ENCODE data around the gene ELN.
"Not testable (repeated sequence)": the region's sequence is repeated elsewhere in the genome, so short reads cannot be mapped to it uniquely, and the experiment has no call there.

The ELN gene

DNA sequence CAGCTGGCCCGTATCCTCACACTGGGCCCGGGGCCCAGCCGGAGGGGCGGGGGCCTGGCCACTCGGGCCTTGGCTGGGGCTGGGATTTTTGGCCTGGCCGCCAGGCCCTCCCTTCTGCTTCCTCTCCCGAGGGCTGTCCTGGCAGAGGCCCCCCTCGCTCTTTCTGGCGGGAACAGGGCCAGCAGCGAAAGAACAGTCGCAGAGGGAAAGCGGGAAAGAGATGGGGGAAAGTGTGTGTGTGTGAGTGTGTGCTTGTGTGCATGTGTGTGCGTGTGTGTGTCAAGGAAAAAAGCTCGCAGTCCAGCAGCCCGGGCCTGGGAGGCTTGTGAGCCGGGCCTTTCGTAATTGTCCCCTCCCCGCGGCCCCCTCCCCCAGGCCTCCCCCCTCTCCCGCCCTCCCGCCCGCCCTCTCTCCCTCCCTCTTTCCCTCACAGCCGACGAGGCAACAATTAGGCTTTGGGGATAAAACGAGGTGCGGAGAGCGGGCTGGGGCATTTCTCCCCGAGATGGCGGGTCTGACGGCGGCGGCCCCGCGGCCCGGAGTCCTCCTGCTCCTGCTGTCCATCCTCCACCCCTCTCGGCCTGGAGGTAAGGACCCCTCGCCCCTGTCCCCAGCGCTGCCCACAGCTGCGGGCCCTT, at the start of gene ELN:
TSS of gene ELN (plus strand) at position 491 of the 638 bp plus-strand sequence. CDS start at position 506, 15 bp downstream.
- no peak for DNase-seq (ENCODE audit: low spot score)

DNA sequence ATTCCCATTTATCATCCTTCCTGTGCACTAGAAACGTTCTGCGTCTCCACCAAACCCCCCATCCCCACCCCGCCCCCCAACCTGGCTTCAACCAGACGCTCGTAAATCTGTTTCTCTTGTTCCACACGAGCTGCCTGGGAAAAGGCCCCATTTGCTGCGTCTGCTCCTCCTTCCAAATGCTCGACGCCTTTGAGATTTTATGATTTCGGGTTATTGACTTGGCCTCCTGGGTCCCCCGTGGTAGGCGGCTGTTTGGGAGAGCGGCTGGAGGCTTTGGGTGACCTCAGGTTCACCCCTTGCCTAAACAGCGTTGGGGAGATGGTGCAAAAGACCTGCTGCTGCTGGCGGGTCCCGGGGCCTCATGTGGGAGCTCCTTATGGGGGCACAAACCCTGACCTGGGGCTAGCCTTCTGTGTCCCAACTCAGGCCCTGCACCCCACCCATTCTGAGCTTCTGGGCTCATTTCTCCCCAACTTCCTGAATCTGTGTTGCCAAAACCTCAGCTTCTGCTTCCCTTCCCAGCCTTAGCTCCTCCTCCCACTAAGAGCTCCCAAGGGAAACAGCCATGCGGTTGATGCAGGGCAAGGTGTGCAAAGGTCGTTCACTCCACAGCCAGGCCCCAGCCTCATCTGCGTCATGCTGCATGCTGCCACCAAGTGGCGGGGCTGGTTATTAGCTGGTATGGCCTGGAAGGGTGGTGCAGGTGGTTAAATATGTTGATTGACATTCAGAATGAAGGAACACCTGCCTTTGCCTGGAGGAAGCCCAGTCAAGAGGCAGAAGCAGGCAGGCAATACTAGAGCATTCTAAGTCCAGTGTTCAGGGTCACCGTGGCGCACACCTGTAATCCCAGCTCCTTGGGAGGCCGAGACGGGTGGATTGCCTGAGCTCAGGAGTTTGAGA, 49.1 kb upstream of the ELN start:
- DNase-seq (ENCODE audit: low spot score): peak; percentile 77

DNA sequence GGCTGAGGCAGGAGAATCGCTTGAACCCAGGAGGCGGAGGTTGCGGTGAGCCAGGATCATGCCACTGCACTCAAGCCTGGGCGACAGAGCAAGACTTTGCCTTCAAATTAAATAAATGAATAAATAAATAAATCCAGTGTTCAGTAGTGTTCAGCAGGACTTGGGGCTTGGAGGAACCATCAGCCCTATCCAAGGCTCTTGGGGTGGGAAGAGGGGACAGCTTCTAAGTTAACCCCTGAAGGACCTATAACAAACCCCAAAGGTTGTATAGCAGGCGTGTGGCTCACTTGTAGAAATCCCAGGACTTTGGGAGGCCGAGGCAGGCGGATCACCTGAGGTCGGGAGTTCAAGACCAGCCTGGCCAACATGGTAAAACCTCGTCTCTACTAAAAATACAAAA, 48.3 kb upstream of the ELN start:
- DNase-seq (ENCODE audit: low spot score): not testable (repeated sequence)

DNA sequence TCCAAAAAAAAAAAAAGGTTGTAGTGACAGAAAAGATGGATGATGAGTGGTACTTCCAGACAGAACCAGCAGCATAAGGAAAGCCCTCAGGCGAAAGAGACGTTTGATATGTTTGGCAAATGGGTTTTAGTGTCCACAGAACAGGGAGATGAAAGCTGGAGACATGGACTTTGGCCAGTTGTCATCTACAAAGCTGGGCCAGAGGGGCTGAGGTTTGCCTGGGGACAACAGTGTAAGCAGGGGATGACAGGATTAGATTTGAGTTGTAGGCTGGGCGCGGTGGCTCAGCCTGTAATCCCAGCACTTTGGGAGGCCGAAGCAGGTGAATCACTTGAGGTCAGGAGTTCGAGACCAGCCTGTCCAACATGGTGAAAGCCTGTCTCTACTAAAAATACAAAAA, 47.8 kb upstream of the ELN start:
- DNase-seq (ENCODE audit: low spot score): no peak

DNA sequence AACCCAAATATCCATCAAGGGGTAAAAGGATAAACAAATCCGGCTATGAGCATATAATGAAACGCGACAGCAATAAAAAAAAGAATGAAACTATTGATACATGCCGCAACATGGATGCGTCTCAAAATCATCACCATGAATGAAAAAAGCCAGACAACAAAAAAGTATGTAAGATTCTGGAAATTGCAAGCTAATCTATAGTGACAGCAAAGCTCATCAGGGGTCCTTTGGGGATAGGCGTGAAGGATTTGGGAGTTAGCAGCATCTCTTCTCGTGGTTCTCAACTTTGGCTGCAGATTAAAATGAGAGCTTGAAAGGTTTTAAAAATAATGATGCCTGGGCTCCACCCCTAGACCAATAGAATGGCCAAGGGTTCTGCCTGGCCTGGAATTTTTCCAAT, 46.0 kb upstream of the ELN start:
- DNase-seq (ENCODE audit: low spot score): no peak

DNA sequence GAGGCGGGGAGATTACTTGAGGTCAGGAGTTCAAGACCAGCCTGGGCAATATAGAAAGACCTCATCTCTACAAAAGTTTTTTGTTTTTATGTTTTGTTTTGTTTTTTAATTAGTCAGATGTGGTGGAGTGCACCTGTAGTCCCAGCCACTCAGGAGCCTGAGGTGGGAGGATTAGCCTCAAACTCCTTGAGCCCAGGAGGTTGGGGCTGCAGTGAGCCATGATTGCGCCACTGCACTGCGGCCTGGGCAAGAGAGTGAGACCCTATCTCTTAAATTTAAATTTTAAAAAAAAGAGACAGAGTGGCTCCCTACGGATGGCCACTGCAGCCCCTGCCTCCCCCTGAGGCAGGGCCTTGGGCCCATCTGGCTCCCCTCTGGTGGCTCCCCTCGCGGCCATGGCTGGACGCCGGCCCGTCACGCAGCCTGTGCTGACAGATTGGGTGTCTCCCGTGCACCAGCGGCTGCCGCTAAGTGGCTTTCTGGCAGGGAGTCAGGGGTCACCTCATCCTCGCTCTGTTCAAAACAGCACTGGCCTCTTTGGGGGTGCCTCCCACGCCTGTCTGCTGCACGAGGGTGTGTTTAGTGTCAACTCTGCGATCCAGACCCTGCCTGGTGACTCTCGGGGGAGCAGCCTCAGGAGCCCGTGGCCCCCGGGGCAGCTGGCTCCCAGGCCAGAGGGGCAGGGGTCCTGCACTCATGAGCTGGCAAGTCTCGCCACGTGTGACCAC, 44.4 kb upstream of the ELN start:
- no peak for DNase-seq (ENCODE audit: low spot score)

DNA sequence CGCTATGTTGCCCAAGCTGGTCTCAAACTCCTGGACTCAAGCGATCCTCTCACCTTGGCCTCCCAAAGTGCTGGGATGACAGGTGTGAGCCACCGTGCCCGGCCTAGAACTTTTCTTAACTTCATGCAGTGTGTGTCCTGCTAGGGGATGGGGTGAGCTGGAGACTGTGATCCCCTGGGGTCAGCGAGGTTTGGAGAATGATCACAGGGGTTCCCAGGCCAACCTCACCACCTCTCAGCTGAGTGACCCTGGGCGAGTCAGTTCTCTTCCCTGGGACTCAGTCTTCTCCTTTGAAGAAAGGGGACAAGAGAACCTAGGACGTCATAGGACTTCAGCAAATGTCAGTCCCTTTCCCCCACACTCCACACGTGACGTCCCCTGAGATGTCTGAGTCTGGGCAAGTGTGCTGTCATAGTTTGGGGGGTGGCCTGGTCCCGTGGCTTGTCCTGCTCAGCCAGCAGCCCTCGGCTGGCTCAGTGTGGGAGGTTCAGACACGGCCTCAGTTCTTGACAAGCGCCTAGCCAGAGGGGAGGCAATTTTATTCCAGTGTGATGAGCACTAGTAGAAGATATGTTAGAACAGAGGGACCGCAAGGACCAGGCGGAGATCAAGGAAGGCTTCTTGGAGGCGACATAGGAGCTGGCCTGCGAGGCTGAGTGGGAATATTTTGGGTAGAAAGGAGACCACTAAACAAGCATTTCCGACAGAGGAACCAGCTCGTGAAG, 43.3 kb upstream of the ELN start:
- no peak for DNase-seq (ENCODE audit: low spot score)

DNA sequence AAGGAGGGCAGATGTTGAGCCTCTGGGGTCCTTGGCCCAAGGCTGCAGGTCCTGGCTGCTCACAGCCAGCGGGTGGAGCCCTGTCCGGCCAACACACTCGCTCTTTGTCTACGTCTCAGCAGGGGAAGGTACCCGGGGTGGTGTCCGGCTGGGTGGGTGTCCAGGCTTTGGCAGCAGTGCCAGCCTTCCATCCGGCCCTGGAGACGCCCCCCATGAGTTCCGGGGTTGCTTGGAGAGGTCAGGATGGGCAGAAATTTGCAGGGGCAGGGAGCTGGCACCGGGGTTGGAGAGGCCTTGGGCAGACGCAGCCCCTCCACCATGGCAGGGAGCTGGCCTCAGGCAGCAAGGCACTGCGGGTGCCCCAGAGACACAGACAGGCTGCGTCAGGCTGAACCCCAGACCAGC, 42.2 kb upstream of the ELN start:
- DNase-seq (ENCODE audit: low spot score): no peak

DNA sequence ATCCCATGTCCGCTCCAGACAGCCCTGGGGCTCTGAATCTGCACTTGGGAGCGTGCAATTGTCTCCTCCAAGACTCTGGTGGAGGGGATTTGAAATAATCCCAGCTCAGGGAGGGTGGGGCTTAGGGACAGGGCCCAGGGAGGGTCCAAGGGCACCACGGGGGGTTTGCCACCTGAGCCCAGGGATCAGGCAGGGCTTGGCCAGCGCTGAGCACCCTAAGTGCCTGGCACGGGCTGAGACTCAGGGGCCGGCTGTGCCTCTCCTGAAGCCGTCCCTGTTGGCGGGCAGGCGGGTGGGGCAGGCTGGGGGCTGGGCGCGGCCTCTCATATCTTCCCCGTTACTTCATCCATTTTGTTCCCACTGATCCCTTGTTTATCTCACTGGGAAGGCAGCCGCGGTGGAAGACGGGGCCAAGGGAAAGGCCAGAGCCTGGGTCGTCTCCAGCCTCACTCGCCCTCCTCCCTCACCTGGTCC, 41.8 kb upstream of the ELN start:
- DNase-seq (ENCODE audit: low spot score): no peak

DNA sequence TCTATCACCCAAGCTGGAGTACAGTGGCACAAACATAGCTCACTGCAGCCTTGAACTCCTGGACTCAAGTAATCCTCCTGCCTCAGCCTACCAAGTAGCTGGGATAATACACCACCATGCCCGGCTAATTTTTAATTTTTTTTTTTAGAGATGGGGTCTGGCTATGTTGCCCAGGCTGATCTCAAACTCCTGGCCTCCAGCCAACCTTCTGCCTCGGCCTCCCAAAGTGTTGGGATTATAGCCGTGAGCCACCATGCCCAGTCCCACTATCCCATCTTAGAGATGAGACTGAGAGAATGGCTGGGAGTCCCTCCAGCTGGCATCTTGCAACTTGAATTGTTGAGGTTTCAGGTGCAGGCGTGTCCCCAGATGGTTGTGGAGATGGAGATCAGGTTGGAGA, 40.7 kb upstream of the ELN start:
- no peak for DNase-seq (ENCODE audit: low spot score)

DNA sequence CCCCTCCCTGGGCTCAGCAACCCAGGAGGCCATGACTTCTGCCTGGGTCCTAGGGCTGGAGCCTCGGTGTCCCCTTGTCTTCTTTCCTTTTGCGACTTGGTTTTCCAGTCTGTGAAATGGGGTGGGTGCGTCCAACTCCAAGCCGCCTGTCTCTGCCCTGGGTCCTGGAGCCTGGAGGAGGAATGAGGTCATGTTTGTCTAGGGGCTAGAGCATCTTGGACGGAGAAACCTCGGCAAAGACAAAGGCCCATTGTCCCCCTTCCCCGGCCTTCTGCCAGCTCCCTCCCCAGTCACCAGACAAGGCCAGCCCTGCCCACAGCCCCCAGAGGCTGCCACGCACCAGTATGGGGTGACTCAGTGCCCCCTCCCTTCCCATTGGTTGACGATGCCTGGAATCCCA, 39.8 kb upstream of the ELN start:
- DNase-seq (ENCODE audit: low spot score): no peak

DNA sequence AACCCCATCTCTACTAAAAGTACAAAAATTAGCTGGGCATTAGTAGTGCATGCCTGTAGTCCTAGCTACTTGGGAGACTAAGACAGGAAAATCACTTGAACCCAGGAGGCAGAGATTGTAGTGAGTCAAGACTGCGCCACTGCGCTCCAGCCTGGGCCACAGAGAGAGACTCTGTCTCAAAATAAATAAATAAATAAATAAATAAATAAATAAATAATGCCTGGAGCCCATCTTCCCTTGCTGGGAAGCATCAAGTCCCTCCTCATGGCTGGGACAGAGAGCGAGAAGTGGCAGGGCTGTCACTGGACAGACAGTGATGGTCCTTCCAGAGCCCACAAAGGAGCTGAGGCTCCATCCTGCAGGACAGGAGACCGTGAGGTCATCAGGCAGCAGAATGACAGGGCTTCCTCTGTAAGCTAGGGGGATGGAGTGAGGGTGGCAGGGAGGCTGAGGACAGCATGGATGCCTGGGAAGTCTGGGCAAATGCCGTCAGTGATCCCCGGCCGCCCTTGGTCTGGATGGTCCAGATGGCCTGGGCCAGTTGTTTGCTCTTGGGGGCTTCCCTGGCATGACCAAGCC, 36.4 kb upstream of the ELN start:
- DNase-seq (ENCODE audit: low spot score): no peak

DNA sequence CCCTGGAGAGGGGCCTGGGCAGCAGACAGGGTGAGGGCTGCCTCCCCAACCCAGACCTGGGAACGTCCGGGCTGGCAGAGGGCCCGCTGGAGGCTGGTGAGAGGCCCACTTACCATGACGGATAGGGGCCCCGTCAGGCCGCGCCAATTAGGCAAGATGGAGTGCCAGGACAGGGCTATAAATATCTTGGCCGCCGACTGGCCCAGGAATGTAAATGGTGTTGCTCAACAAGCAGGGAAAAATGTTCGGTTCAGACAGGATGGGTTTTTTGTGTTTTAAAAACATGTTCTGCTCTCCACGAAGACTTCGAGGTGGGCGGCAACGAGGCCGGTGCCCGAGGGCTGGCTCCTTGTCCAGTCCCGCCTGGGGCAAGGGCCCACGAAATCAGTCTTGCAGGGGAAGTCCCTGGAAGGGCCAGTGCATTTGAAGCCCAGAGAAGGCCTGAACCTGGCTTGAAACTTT, 35.8 kb upstream of the ELN start:
- no peak for DNase-seq (ENCODE audit: low spot score)

DNA sequence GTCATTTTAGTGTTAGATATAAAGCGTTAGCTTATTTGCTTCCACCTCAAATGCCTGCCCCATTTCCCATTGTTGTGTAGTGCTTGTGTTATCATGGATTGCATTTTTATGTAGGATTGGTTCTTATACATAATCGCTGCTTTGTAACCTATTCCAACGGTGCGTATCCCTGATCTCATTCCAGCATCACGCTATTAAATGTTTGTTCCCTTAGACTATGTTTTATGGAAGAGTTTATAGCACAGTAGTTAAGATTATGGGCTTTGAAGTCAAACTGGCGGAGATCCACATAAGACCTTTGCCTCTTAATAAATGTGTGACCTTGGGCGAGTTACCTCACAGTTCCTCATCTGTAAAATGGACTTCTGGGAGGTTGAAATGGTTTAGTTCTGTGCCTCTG, 34.0 kb upstream of the ELN start:
- DNase-seq (ENCODE audit: low spot score): no peak

DNA sequence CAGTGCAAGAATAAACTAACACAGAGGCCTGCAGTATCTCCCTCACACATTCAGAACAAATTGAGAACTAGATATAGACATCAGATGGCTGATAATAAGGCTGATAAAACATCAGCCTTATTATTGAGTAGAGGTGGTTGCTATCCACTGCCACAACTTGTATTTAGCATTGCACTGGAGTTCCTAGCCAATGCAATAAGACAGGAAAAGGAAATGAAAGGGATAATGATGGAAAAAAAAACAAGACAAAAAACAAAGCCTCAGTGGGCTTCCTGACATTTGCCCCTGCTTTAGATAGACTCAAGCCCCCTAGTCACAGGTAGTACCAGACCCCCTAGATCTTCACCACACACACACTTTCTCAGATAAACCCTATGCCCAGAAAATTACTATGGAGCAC, 33.2 kb upstream of the ELN start:
- DNase-seq (ENCODE audit: low spot score): no peak

DNA sequence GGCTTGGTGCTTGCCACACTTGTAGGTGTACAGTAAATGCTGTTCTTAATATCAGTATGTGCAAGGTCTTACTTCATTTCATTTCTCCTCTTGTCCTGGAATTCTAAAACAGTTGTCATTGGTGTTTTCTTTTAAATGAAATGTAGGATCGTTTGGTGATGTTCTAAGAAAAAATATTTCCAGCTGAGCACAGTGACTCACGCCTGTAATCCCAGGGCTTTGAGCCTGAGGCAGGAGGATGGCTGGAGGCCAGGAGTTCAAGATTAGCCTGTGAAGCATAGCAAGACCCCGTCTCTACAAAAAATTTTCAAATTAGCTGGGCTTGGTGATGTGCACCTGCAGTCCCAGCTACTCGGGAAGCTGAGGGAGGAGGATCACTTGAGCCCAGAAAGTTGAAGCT, 32.6 kb upstream of the ELN start:
- DNase-seq (ENCODE audit: low spot score): no peak

DNA sequence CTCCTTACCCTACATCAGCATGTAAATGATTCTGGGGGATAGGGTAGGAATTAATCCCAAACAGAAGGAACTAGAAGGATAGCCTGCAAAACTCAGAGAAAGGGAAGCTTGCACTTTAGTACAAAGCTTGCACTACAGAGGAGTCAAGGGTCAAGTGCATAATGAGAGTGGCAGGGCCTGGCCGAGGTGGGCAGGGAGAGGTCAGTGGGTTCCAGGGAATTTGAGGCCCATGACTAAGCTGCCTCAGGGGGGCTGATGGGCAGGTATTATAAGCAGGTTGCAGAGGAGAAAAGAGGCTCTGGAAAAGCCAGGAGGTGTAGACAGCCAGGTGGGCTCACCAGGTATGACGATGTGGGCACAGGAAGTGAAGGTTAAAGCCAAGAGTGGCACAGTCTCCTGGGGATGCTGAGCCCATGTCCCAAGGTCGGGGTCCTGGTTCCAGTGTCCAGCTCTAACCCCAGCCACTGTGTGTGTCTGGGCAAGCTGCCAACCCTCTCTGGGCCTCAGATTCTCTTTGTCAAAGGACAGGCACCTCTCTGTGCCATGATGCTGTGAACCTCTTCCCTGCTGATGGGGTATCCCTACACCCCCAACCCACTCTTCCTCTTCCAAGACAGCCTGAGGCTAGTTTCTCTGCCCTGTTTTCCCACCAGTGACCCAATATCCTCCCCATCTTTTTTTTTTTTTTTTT, 32.0 kb upstream of the ELN start:
- no peak for DNase-seq (ENCODE audit: low spot score)

DNA sequence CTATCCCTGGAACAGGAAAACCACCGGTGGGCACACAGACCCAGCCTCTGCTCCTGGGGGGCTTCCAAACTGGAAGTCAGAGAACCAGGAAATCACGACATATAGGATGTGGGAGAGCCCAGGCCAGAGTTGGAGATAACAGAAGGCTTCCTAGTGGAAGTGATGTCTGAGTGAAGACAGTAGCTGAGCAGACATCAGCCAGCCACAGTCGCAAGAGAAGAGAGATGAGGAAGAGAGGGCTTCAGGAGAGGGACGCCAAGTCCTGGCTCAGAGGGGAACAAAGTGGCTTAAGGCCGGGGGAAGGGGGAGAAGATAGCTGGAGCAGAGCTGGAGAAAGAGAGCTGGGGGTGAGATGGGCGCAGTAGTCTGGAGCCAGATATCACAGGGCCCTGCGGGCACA, 30.9 kb upstream of the ELN start:
- DNase-seq (ENCODE audit: low spot score): no peak

DNA sequence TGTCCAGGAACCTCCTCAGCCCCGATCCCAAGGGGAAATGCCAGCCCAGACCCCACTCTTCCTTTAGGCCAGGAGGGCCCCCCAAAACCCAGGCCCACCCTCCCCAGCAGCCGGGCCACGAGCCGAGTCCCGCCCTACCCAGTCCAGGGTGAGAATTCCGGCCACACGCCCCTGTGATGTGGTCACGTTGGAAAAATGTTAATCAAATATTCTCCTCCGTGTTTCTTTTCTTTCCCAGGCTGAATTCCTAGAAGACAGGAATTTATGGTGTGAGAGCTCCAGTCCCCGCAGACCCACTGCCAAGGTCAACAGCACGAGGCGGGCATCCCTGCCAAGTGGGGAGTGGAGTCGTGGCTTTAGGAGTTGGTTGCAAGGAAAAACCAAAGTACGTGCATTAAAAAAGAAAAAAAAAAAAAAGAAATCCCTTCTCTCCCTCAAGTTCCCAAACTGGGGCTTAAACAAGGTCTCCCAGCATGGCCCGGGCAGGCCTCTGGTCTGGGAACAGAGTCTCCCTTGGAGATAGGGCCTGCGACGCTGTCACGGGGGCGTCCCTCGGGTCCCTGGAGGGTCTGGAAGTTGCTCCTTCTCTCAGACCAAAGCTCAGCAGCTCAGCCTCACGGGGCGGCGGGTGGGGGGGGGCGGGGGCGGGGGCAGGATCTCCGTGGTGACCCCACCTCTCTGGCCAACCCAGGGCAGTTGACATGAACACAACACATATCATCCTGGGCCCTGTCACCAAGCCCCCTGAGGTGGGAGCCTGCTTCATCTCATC, 28.1 kb upstream of the ELN start:
- no peak for DNase-seq (ENCODE audit: low spot score)

DNA sequence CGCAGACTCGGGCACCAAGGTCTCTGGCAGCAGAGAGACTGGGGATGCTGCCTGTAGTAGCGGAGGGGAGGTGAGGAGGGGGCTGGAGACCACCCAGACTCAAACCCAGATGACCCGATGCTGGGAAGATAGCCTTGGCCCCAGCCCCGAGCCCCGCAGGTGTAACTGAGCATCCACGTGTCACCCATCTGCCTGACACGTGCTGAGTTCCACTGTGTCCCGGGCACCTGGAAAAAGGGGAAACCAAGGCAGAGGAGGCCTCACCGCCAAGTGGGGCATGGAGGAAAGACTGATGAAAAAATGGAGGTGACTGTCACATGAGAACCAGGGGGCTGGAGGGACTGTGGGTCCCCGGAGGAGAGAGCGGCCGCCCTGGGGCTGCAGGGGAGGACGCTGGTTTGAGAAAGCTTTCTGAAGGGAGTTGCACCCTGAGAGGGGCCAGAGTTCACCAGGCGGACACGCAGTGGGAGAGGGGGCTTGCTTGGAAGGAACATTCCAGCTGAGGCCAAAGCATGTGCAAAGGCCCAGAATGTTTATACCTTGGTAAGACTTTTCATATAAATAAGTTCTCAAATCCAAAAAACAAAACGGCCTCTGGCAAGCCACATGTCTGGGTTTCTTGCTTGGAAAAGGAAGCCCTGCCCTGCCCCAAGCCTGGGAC, 27.4 kb upstream of the ELN start:
- DNase-seq (ENCODE audit: low spot score): no peak

Data from kidney tubule cell (primary cell).